OCI-LY1 (cell line): ENCODE data around the gene GNG13.

ENCODE experiments used
- CTCF ChIP-seq: fragments of 200-600 bp; sonication (generic), shearing (Covaris generic); IDR thresholded peaks from 2 replicates; pipeline ENCODE4 v1.5.1; 2017; ENCODE audit warnings: mild to moderate bottlenecking, antibody characterized with exemption, low read length, moderate library complexity, mixed read lengths
- EZH2 ChIP-seq: fragments of 200-600 bp; sonication (generic), shearing (Covaris generic); IDR thresholded peaks from 2 replicates; pipeline ENCODE4 v1.8.0; 2017; ENCODE audit warnings: borderline replicate concordance, mixed run types, mild to moderate bottlenecking, antibody characterized with exemption, low read length, moderate library complexity, mixed read lengths

- TF ChIP-seq CTCF (no peak), EZH2 (no peak)
Observed at GRCh38 chr16:822174-822908, 21.8 kb upstream of the GNG13 start.
